Suprapubic skin (tissue), 3 donors: ENCODE measurements around the gene LAT.

Experiments
- CTCF ChIP-seq, 2 donors: fragments of 200-600 bp in 1 of 2; fragments of 450-650 bp in 1 of 2; sonication (generic) in 1 of 2; IDR thresholded peaks; one replicate each; pipeline ENCODE4 v1.5.1; 2016 to 2019; ENCODE audit warnings: antibody characterized with exemption in 2 of 2, mild to moderate bottlenecking in 1 of 2, moderate library complexity in 1 of 2
- EP300 ChIP-seq: sonication (generic); formaldehyde crosslinking; IDR thresholded peaks from one replicate; pipeline ENCODE4 v1.6.1; 2017; ENCODE audit warnings: antibody characterized with exemption

GRCh38 chr16:28936784-28937155, 48.1 kb upstream of the LAT start:
- TF ChIP-seq CTCF (IDR thresholded peaks at IDR 0.05) = no peak
- no peak for TF ChIP-seq EP300
